Putamen (tissue), 1 donor: ENCODE data around the gene USF2.

ENCODE experiments used
- DNase-seq: peaks from one replicate; pipeline ENCODE4 v3.0.0-alpha.2; 2016; ENCODE audit warnings: low spot score

The USF2 gene

DNA sequence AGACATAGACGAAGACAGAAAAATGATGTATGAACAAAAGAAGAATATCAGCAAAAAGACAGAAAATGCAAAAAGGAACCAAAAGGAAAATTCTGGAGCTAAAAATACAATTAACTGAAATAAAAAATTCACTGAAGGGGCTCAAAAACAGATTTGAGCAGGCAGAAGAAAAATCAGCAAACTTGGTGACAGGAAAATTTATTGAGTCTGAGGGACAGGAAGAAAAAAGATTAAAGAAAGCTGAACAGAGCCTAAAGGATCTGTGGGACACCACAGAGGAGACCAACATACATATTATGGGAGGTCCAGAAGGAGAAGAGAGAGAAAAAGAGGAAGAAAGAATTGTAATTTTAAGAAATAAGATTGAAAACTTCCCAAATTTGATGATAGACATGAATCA lies 27.3 kb upstream of the USF2 start:
- DNase-seq: no peak

DNA sequence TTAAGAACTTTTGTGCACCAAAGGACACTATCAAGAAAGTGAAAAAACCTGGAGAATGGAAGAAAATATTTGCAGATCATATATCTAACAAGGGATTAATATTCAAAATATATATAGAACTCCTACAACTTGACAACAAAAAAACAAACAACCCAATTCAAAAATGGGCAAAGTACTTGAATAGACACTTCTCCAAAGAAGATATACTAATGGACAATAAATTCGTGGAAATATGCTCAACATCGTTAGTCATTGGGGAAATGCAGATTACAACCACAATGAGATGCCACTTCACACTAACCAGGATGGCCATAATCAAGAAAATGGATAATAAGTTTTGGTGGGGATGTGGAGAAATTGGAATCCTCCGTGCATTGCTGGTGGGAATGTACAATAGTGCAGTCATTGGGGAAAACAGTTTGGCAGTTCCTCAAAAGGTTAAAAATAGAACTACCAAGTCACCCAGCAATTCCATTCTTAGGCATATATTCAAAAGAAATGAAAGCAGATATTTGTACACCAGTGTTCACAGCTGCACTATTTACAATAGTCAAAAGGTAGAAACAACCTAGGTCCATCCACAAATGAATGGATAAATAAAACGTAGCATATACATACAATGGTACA lies 22.2 kb upstream of the USF2 start:
- DNase-seq: no peak

DNA sequence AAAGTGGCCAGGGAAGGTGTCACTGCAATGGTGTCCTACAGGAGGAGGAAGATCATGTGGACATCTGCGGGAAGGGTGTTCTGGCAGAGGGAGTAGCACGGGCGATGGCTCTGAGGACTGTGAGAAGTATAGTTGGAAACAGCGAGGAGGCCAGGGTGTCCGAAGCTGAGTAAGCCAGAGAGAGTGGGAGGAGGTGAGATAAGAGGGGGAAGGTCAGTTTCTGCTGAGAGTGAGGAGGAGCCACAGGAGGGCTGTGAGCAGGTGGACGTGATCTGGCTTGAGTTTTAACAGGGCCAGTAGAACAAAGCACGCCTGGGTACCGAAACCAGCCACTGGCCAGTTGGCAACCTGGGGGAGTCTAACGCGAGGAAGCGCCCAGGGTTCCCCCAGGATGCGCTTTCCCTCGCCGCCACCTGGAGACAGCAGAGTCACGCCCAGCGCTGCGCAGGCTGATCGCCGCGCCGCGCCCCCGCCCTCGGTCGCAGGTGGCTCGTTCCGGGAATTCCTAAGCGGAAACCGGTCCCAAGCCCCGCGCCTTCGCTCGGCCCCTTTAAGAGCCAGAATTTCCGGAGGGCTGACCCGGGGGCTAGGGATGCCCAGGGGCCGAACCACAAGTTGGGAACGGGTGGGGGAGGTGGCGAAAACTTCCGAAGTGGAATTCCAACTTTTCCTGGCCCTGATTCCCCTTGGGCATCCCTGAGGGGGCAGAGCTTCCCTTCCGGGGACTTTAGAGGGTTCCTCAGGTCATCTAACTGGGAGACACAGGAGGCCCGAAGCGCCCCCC lies 21.0 kb upstream of the USF2 start:
- no peak for DNase-seq

DNA sequence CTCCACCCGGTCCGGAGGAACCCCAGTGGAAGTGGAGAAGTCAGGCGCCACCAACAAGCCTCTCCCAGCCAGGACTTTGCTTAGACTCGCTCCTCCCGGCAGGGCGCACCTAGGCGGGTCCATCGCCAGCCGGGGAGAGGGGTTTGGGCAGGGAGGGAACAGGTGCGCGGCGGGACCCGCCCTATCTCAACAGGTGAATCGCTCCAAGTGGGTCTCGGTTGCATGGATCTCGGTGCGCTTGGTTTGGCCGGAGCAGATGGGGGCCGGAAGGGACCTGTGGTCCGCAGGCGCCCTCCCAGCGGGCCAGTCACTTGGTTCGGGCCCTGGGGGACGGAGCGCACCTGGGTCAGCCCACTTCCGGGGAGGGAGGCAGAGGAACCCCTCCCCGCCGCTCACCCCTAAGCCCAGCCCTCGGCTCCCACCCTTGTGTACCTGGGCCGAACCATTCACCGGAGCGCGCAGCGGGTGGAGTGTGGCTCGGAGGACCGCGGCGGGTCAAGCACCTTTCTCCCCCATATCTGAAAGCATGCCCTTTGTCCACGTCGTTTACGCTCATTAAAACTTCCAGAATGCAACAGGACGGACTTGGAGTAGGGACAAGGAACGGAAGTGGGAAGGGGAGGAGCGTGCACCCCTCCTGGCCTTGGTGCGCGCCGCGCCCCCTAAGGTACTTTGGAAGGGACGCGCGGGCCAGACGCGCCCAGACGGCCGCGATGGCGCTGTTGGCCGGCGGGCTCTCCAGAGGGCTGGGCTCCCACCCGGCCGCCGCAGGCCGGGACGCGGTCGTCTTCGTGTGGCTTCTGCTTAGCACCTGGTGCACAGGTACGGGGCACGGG lies 20.2 kb upstream of the USF2 start, which contains the start of gene LSR:
TSS of gene LSR (plus strand) at position 693 of the 836 bp plus-strand sequence. CDS start at position 714, 21 bp downstream.
- DNase-seq: no peak

DNA sequence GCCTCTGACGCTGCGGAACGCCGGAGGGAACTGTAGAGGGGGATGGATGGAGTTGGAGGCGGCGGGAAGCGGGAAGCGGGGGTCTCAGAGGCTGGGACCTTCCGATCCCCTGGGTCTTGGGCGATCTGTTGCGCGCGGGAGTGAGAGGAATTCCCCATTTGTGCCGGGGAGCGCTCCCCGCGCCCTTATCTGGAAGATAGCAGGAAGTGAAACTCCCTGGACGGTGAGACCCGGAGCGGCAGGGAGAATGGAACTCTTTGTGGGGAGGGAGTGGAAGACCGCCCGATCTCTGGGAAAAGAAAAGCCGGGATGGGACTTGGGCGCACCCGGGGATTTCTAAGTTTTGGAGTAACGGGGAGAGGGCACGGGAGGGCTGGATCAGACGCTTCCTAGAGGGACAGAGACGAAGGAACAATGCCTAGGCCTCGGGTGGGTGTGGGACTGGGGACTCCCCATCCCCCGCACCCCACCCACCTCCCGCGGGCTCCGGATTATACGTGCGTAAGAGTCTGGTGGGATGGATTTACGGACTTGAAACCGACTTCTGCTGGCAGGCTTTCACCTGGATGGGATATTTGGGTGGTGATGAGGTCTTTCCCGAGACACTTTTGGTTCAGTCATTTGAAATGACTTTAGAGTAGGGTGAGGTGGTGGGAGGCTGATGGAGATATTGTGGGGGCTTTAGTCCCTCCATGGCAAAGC lies 19.5 kb upstream of the USF2 start:
- no peak for DNase-seq

DNA sequence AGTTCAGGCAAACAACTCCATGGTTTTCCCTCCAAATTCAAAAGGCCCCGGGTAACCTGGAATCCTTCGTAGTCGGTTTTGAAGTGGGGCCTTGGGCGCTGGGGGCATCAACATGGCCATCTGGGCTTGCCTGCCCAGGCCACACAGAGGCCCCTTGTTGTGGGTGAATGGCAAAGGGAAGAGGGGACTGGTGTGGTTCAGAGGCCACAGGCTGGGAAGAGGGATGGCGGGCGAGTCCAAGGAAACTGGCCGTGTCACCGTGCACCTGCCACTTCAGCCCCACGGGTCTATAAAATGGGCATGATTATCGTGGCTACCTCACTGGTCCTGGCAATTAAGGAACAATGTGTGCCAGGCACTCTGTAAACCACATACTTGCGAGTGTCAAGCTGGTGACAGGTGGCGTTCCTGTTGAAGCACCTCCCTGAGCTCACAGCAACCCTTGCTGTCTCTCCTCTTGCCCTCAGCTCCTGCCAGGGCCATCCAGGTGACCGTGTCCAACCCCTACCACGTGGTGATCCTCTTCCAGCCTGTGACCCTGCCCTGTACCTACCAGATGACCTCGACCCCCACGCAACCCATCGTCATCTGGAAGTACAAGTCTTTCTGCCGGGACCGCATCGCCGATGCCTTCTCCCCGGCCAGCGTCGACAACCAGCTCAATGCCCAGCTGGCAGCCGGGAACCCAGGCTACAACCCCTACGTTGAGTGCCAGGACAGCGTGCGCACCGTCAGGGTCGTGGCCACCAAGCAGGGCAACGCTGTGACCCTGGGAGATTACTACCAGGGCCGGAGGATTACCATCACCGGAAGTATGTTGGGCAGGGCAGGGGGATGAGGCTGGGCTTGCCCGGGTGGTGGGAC lies 18.7 kb upstream of the USF2 start:
- DNase-seq: no peak

DNA sequence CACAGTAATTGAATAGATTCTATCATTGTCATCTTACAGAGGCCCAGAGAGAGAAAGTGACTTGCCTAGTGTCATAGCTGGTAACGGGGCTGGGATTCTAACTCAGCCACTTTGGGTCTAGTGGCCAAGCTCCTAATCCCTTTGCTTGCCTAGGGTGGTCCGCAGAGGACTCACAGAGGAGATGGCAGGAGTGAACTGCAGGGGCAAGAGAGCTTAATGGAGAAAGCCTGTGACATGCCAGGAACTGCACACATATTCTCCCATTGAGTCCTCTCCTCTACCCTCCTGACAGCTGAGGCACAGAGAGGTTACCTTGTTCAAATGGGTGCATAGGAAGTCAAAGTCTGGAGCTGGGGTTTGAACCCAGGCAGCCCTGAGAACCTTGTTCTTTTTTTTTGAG lies 17.3 kb upstream of the USF2 start:
- DNase-seq: no peak

DNA sequence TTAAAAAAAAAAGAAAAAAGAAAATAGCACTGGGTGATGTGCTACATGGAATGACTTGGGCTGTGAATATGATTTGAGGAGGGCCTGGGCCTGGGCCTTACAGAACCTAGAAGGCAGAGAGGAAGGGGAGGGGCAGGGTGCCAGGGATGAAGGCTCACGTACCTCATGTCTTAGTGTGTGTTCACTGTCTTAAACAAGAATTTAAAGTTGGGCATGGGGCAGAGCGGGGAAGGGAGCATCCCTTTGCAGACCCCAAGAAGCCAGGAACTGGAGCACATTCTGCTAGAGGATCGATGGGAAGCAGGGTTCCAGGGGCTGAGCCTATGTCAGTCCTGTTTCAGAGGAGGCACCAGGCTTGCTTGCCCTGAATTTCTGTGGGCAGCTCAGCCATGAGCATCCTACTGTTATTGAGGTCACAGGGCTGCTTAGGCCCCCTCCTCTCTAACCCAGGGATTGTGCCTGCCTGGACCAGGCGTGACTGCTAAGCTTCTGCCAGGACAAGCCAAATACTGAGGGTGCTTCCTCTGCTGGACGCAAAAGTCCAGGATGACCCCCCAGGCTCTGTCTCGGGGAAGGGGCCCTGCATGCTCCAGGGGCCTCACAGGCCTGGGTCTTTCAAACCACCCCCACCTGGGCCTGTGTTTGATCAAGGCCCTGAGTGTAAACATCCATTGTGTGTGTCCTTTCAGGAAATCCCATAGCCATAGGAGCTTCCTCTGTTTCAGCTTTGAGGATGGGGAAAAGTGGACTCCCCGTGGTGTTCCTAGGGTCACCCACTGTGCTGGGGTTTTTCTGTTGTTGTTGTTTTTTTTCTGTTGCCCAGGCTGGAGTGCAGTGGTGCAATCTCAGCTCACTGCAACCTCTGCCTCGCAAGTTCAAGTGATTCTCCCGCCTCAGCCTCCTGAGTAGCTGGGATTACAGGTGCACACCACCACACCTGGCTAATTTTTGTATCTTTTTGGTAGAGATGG lies 15.2 kb upstream of the USF2 start:
- DNase-seq: no peak

DNA sequence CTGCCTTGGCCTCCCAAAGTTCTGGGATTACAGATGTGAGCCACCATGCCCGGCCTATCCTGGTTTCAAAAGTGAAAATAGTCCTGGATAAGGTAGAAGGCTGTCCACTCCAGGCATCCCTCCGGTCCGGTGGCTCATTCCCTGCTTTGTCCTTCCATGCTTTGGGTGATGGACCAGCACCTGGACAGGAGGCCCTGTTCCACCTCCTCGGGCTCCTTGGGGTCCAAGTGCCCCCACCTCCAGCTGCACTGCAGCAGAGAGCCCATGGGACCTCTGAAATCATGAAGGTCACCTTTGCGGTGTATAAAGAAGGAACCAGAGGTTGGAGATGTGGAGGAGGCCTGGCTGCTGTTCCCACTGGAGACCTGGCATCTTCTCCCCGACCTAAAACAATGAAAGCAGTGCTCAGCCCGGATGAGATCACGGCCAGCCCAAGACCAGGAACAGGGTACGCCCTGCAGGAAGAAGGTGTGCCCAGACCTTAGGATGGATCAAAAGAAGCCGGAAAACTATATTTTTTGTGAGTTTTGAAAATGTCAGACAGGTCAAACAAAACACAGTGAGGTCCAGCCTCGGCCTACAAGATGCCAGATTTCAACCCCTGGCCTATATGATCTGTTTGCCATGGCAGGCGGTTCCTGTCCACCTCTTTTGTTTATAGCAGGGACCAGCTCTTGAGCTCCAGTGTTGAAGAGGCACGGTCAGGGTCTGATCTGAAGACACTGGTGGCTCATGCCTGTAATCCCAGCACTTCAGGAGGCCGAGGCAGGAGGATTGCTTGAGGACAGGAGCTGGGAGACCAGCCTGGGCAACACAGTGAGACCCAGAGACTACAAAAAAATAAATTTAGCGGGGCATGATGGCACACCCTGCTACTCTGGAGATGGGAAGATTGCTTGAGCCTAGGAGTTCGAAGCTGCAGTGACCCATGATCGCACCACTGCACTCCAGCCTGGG lies 14.1 kb upstream of the USF2 start:
- no peak for DNase-seq

DNA sequence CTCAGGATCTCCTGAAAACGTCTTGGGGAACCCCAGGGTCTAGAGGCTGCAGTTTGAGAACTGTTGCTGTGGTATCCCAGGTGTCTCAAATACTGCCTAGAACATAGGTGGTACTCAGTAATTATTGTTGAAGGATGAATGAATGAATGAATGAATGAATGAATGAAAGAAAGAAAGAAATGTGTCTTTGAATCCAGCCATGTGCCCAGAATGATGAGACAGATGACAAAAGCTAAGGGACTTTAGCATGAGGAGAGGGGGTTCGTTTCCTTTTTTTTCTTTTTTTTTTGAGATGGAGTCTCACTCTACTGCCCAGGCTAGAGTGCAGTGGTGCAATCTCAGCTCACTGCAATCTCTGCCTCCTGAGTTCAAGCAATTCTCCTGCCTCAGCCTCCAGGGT lies 12.2 kb upstream of the USF2 start:
- DNase-seq: no peak

DNA sequence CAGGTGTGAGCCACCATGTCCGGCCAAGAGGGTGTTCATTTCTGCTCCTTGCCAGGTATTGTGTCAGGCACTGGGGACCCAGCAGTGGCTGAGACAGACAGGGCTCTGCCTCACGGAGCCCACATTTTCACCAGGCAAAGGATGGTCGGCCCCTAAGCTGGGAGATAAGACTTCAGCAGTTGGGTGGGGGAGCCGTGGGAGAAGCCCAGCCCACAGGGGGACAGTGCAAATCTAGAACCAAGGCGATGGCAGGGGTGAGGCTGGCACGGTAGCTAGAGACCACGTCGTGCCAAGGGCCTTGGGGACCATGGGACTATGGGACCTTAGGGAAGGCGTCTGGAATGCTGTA lies 11.7 kb upstream of the USF2 start:
- no peak for DNase-seq

DNA sequence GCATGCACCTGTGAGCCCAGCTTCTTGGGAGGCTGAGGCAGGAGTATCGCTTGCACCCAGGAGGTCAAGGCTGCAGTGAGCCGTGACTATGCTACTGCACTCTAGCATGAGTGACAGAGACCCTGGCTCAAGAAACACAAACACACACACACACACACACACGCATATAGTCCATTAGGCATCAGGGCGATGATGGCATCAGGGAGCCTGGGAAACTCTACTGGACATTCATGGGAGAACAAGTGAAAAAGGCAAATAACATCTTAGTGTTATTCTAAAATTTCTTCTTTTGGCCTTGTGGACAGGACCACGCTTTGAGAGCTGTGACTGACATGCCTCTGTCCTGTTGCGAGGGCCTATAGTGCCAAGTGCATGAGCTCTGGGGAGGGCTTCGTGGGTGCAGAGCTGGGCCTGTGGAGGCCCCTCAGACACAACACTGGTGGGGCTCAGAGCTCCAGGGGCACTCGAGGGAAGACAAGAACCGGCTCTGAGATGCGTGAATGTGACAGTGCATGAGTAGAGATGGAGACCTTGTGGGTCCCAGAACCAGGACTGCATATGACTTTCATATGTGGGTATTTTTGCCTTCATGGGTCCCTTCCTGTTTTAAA lies 8.0 kb upstream of the USF2 start:
- DNase-seq: no peak

DNA sequence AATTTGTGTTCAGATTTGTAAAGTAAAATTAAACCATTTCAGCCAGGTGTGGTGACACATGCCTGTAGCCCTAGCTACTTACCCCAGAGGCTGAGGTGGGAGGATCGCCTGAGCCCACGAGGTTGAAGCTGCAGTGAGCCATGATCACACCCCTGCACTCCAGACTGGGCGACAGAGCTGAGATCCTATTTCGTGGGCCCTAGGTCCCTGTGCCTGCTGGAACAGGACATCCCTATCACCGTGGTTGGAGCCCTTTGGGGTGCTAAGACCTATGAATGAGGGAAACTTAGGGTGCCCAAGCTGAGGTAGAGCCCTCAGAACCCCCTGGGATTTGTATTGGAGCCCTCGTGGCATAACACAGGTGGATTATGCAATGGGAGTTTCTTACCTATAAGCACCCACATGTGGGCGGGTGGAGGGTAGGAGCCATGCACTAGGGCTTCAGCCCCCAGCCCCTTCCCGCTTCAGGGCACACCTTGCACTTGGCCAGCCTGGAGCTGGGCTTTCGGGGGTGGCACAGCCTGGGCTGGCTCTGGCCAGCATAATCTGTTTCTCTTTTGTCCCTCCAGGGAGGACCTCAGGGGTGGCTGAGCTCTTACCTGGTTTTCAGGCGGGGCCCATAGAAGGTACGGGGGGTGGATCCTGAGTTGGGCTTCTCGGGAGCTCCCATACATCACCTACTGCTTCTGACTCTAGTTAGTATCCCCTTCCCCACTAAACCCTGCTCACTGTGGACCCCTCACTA lies 7.2 kb upstream of the USF2 start:
- no peak for DNase-seq

DNA sequence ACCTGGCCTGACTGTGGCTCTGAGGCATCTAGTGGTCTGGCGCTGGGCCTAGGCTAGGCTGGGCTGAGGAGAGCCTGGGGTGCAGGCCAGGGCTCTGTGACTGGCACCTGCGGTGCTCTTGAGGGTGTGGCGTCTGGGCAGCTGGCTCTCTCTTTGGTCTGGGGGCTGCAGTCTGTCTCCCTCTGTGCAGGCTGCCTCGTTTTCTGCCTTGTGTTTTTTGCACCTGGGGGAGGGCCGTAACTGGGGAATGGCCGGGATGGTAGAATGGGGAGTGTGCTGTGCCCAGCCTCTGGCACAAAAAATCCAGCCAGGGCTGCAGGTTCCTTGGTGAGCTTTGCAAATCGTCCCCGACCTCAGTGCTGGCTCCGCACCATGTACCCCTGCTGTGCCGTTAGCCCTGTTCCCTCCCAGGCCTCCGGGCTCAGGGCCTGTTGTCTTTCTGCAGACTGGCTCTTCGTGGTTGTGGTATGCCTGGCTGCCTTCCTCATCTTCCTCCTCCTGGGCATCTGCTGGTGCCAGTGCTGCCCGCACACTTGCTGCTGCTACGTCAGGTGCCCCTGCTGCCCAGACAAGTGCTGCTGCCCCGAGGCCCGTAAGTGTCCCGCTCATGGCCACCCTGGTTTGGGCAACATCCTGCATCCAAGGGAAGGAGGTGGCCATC lies 6.5 kb upstream of the USF2 start:
- no peak for DNase-seq

DNA sequence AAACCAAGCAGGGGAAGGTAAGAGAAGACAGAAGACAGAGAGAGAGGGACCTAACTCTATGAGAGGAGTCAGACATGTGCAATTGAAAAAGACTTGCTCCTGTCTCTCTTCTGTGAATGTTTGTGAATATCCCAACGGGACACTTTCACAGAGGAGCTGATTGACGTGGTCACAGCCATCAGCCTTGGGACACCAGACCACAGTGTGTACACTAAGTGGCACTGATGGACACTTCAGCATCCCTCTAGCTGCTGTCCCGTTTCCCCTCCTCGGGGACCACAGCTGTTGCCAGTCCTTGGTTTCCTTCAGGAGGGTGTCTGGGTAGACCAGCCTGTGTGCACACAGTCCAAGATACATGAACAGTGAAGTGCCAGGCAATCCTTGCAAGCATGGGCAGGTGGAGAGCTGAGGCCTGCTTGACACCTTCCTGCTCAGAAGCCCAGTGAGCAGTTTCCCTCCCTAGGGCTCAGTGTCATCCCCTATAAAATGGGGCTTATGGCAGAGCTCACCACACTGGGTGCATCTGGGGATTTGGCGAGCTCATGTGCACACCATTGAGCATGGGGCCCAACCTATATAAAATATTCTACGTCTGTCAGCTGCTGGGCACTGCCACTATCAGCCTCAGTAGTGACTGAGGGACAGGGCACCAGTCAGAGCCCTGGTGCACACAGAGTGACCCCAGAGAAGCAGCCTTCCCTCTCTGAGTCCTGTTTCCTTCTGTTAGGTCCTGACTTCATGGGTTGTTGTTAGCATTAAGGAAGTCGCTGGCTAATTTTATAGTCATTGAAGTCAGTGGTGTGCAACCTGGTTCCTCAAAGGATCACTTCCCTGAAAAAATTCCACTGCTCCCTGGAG lies 4.3 kb upstream of the USF2 start:
- DNase-seq: no peak
